IMR-90 (cell line): ENCODE measurements around the gene UNC5B. TPM values are rescaled to one million over a fixed set of nuclear protein-coding genes. Genes with fewer than 3 reads are reported as not detected.

Experiments used
- ATAC-seq: fragments of 200-7000 bp; cut with Tn5 transposase; 2 replicates; pipeline ENCODE4 v1.9.1; 2020; ENCODE audit warnings: low read depth, mild to moderate bottlenecking, moderate library complexity
- BruUV-seq: library from RNA; stranded (reverse); fragments of 400-500 nt; replicated peaks from 2 replicates; lab custom pipeline; 2021; lab: Mats Ljungman, UMichigan
- CTCF ChIA-PET: fragments of 300-600 bp; formaldehyde crosslinking; extraction: SDS; loops from one replicate; lab custom pipeline; 2021; ENCODE audit warnings: antibody characterized with exemption; lab: Yijun Ruan, JAX
- POLR2A ChIA-PET: fragments of 300-600 bp; sonication (Branson Sonifier 250); formaldehyde crosslinking; loops from one replicate; lab custom pipeline; 2022; ENCODE audit warnings: antibody characterized with exemption; ENCODE audit not compliant: unreplicated experiment; lab: Charles Lee
- DNase-seq: peaks from one replicate; pipeline ENCODE4 v3.0.0; 2013
- H2AFZ ChIP-seq: replicated peaks from 2 replicates; pipeline ENCODE3; 2013; ENCODE audit warnings: low read length, mild to moderate bottlenecking; ENCODE audit not compliant: poor library complexity
- H2AK5ac ChIP-seq: 2 replicates; pipeline ENCODE4 v1.6.1; 2013; ENCODE audit warnings: low read depth, low read length, inconsistent platforms
- H2AK9ac ChIP-seq: replicated peaks from 2 replicates; pipeline ENCODE3; 2013; ENCODE audit warnings: mild to moderate bottlenecking, low read depth, low read length, moderate library complexity; ENCODE audit not compliant: poor library complexity
- H2BK120ac ChIP-seq: 2 replicates; pipeline ENCODE4 v1.6.1; 2013; ENCODE audit warnings: low read depth, low read length, inconsistent platforms
- H2BK15ac ChIP-seq: 3 replicates; pipeline ENCODE4 v1.6.1; 2013; ENCODE audit warnings: low read depth, low read length, inconsistent platforms
- H2BK20ac ChIP-seq: 2 replicates; pipeline ENCODE4 v1.6.1; 2013; ENCODE audit warnings: low read depth, mild to moderate bottlenecking, inconsistent platforms, low read length, moderate library complexity
- H2BK5ac ChIP-seq: 2 replicates; pipeline ENCODE4 v1.6.1; 2013; ENCODE audit warnings: mild to moderate bottlenecking, low read depth, low read length, inconsistent platforms; ENCODE audit not compliant: poor library complexity, severe bottlenecking
- H3K14ac ChIP-seq: replicated peaks from 2 replicates; pipeline ENCODE4 v1.6.1; 2013; ENCODE audit warnings: low read depth, low read length, inconsistent platforms
- H3K18ac ChIP-seq: 2 replicates; pipeline ENCODE4 v1.6.1; 2013; ENCODE audit warnings: low read depth, low read length, control low read depth
- H3K23ac ChIP-seq: 2 replicates; pipeline ENCODE4 v1.6.1; 2013; ENCODE audit warnings: low read depth, low read length, inconsistent platforms
- H3K27ac ChIP-seq: 2 replicates; pipeline ENCODE4 v1.5.1; 2013; ENCODE audit warnings: mild to moderate bottlenecking, control low read depth, low read length; ENCODE audit not compliant: insufficient read depth
- H3K27me3 ChIP-seq: 2 replicates; pipeline ENCODE4 v1.6.1; 2013; ENCODE audit warnings: low read length; ENCODE audit not compliant: control insufficient read depth, insufficient read depth
- H3K36me3 ChIP-seq: 2 replicates; pipeline ENCODE4 v1.6.1; 2013; ENCODE audit warnings: low read length, mixed read lengths; ENCODE audit not compliant: control insufficient read depth, insufficient read depth
- H3K4ac ChIP-seq: 2 replicates; pipeline ENCODE4 v1.6.1; 2013; ENCODE audit warnings: low read depth, low read length, inconsistent platforms
- H3K4me1 ChIP-seq: 2 replicates; pipeline ENCODE4 v1.6.1; 2013; ENCODE audit warnings: low read length, mixed read lengths; ENCODE audit not compliant: control insufficient read depth, insufficient read depth
- H3K4me2 ChIP-seq: 2 replicates; pipeline ENCODE4 v1.6.1; 2013; ENCODE audit warnings: low read depth, mild to moderate bottlenecking, control low read depth, low read length, moderate library complexity
- H3K4me3 ChIP-seq: 2 replicates; pipeline ENCODE4 v1.5.1; 2013; ENCODE audit warnings: low read depth, mild to moderate bottlenecking, control low read depth, low read length, moderate library complexity; ENCODE audit not compliant: insufficient read depth
- H3K56ac ChIP-seq: 2 replicates; pipeline ENCODE4 v1.6.1; 2013; ENCODE audit warnings: low read length, inconsistent platforms; ENCODE audit not compliant: insufficient read depth; ENCODE audit errors: extremely low read depth
- H3K79me1 ChIP-seq, 2 experiments: 2 replicates each; pipeline ENCODE4 v1.6.1; 2013; ENCODE audit warnings: low read length in 2 of 2, inconsistent platforms in 1 of 2, low read depth in 1 of 2
- H3K9ac ChIP-seq: 2 replicates; pipeline ENCODE4 v1.6.1; 2013; ENCODE audit warnings: low read depth, low read length, control low read depth
- H3K9me1 ChIP-seq: 2 replicates; pipeline ENCODE4 v1.6.1; 2013; ENCODE audit warnings: low read length, inconsistent platforms; ENCODE audit not compliant: insufficient read depth
- H3K9me3 ChIP-seq: 2 replicates; pipeline ENCODE4 v1.6.1; 2013; ENCODE audit warnings: low read length; ENCODE audit not compliant: control insufficient read depth, insufficient read depth
- H4K20me1 ChIP-seq: 2 replicates; pipeline ENCODE4 v1.6.1; 2013; ENCODE audit warnings: low read length, inconsistent platforms; ENCODE audit not compliant: insufficient read depth
- H4K5ac ChIP-seq: 2 replicates; pipeline ENCODE4 v1.6.1; 2013; ENCODE audit warnings: mild to moderate bottlenecking, low read depth, low read length, control low read depth
- H4K8ac ChIP-seq, 2 experiments: 2 replicates each; pipeline ENCODE4 v1.6.1; 2013; ENCODE audit warnings: low read depth in 2 of 2, low read length in 2 of 2, control low read depth in 1 of 2, inconsistent platforms in 1 of 2
- H4K91ac ChIP-seq: 2 replicates; pipeline ENCODE4 v1.6.1; 2013; ENCODE audit warnings: low read depth, low read length, inconsistent platforms; ENCODE audit not compliant: insufficient read depth
- BHLHE40 ChIP-seq: fragments of 150-350 bp; IDR thresholded peaks from 2 replicates; pipeline ENCODE4 v1.6.1; 2016; ENCODE audit warnings: mild to moderate bottlenecking, low read depth, low read length
- CEBPB ChIP-seq: IDR thresholded peaks from 2 replicates; pipeline ENCODE4 v1.6.1; 2012; ENCODE audit warnings: low read depth, low read length, improper control_type of control experiment
- FOS ChIP-seq: fragments of 150-350 bp; IDR thresholded peaks from 2 replicates; pipeline ENCODE4 v1.6.1; 2016; ENCODE audit warnings: low read depth, low read length
- MAFK ChIP-seq: IDR thresholded peaks from 2 replicates; pipeline ENCODE4 v1.6.1; 2012; ENCODE audit warnings: low read depth, low read length, improper control_type of control experiment
- MAZ ChIP-seq: IDR thresholded peaks from 2 replicates; pipeline ENCODE4 v1.6.1; 2012; ENCODE audit warnings: low read depth, mild to moderate bottlenecking, low read length, improper control_type of control experiment, moderate library complexity, borderline replicate concordance
- MXI1 ChIP-seq: IDR thresholded peaks from 2 replicates; pipeline ENCODE4 v1.6.1; 2012; ENCODE audit warnings: low read depth, mild to moderate bottlenecking, low read length, moderate library complexity, borderline replicate concordance
- NFE2L2 ChIP-seq: fragments of 150-350 bp; IDR thresholded peaks from 2 replicates; pipeline ENCODE4 v1.6.1; 2016; ENCODE audit warnings: low read depth, mild to moderate bottlenecking, low read length
- POLR2A ChIP-seq: IDR thresholded peaks from 2 replicates; pipeline ENCODE4 v1.6.1; 2012; ENCODE audit warnings: mild to moderate bottlenecking, low read depth, low read length
- RAD21 ChIP-seq: IDR thresholded peaks from 2 replicates; pipeline ENCODE4 v1.6.1; 2012; ENCODE audit warnings: low read length, improper control_type of control experiment
- RCOR1 ChIP-seq: IDR thresholded peaks from 2 replicates; pipeline ENCODE4 v1.6.1; 2012; ENCODE audit warnings: mild to moderate bottlenecking, low read length, improper control_type of control experiment; ENCODE audit not compliant: insufficient replicate concordance
- RFX5 ChIP-seq: IDR thresholded peaks from 2 replicates; pipeline ENCODE4 v1.8.0; 2012; ENCODE audit warnings: low read depth, mild to moderate bottlenecking, low read length, moderate library complexity
- SMC3 ChIP-seq: fragments of 150-350 bp; IDR thresholded peaks from 2 replicates; pipeline ENCODE4 v1.6.1; 2016; ENCODE audit warnings: low read depth, mild to moderate bottlenecking, antibody characterized with exemption, low read length, moderate library complexity
- WGBS, 2 experiments: methylation state at CpG; one replicate each; pipeline versions ENCODE4 v1.1.5 to v1.1.7; 2013; ENCODE audit warnings: missing lambda C conversion rate in 2 of 2; ENCODE audit not compliant: insufficient read length in 1 of 2; ENCODE audit errors: extremely low coverage in 2 of 2; 5-methylcytosine and 5-hydroxymethylcytosine counted together
- dilution Hi-C: fragments of 300-500 bp; cut with HindIII; formaldehyde crosslinking; loops from one replicate; pipeline ENCODE4 v1.14.3; 2018; ENCODE audit warnings: low sequenced_read_pairs; ENCODE audit not compliant: unreplicated experiment
- in situ Hi-C: fragments of 300-500 bp; cut with MboI; formaldehyde crosslinking; loops from 3 replicates; pipeline ENCODE4 v1.14.3; 2019; ENCODE audit warnings: low sequenced_read_pairs, inconsistent platforms, mixed read lengths
- intact Hi-C: fragments of 100-400 bp; cut with micrococcal nuclease; formaldehyde crosslinking; loops from 2 replicates; pipeline ENCODE4 v1.10.0; 2022
- polyA plus RNA-seq, 3 experiments: library from polyadenylated mRNA; depleted of rRNA; stranded (reverse); fragments of >200 nt; gene quantifications; 2 replicates each; pipeline ENCODE4 v1.2.3, GENCODE V29; 2012; ENCODE audit warnings: low replicate concordance in 1 of 3
- total RNA-seq: library from RNA; depleted of rRNA; stranded (reverse); fragments of >200 nt; gene quantifications from 2 replicates; pipeline ENCODE4 v1.2.3, GENCODE V29; 2012
- TF ChIP-seq, protein P1 (sequence below): fragments of 150-350 bp; IDR thresholded peaks from 2 replicates; pipeline ENCODE4 v1.6.1; 2016; ENCODE audit warnings: low read depth, mild to moderate bottlenecking, low read length, moderate library complexity, borderline replicate concordance
- TF ChIP-seq, protein P2 (sequence below): fragments of 150-350 bp; IDR thresholded peaks from 2 replicates; pipeline ENCODE4 v1.6.1; 2017; ENCODE audit warnings: mild to moderate bottlenecking, antibody characterized with exemption, low read length, low read depth
- TF ChIP-seq, protein P3 (sequence below): conservative IDR thresholded peaks from 2 replicates; pipeline ENCODE4 v1.5.1; 2012; ENCODE audit warnings: mild to moderate bottlenecking, low read depth, low read length, improper control_type of control experiment

Gene UNC5B
- total and polyA plus RNA-seq, 2 of the 4 experiments (the other 2 are of a cell fraction): 1.6 to 4.2 TPM

DNA sequence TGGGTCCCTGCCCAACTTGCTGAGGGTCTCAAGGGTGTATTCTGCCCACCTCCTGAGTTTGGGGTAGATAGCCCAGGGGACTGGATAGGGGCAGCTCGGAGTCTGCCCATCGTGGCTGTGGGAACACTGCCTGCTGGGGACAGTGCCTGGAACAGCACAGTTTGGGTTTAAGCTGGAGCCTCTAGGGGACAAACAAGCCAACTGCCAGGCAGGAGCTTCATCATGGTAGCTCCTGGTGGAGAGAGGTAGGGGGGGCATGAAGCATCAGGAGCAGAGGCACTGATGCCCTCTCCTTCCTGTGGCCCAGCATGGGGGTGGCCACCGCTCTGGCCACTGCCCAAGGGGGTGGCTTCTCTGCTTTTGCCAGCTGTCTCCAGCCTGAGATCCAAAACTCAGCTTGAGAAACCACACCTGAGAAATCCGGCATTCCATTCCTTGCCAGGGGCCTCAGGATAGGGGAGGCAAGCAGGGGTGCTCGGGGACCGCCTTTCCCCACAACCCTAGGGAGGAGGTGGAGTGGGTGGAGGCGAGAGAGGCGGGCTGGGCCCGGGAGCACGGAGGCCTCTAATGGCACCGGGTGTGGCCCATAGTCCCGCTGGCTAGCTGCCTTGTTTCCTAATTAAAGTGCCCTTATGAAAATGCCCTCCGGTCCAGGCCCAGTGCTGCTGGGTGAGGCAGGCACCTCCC lies 47.6 kb downstream of the UNC5B start:
- H3K56ac ChIP-seq: peak overlapping the region; percentile 25; the same call in 1 of the 2 replicates
- H3K79me1 ChIP-seq: no peaks in the 10 kb centered on the region; a peak in 1 of 4 replicates
- dilution Hi-C loops (no loop called here), intact Hi-C loops (loop anchor here (2.0 kb wide), 1 partner anchor 47 kb away; the partner anchor contains the start of gene UNC5B), in situ Hi-C loops (no loop called here)
- H4K8ac ChIP-seq: peak overlapping the region; percentile 88 to 89
- peak overlapping the region; percentile 63; the same call in 1 of the 2 replicates for H2BK20ac ChIP-seq
- H3K23ac ChIP-seq: no peak overlapping the region
- H3K27ac ChIP-seq: peak overlapping the region; percentile 77
- H3K27me3 ChIP-seq: no peaks in the 10 kb centered on the region
- H4K20me1 ChIP-seq: no peaks in the 10 kb centered on the region
- H3K9me1 ChIP-seq: no peaks in the 10 kb centered on the region
- no peak overlapping the region for H3K4me3 ChIP-seq
- H2BK5ac ChIP-seq: peak overlapping the region; percentile 71
- POLR2A ChIA-PET: no interaction called here
- peak; percentile 6 for ATAC-seq
- H2AK9ac ChIP-seq: peak overlapping the region; percentile 90
- H2BK15ac ChIP-seq: peak overlapping the region; percentile 71; the same call in 1 of the 3 replicates
- BruUV-seq: no TSS peak
- H2AFZ ChIP-seq: peak overlapping the region; percentile 87
- H3K4ac ChIP-seq: peak overlapping the region; percentile 76
- peak overlapping the region; percentile 78 for H2BK120ac ChIP-seq
- peak overlapping the region; percentile 82 for H4K5ac ChIP-seq
- WGBS, 2 experiments: 44% methylated on average over 4 of the region's 13 CpGs; no CpG with 5 or more reads in 1 of the 2 experiments
- peak overlapping the region; percentile 53 for H3K9ac ChIP-seq
- H3K36me3 ChIP-seq: no peaks in the 10 kb centered on the region
- CTCF ChIA-PET: interaction anchor here (1.6 to 2.1 kb wide), 2 partner anchors 10 to 15 kb away, joined by 4 to 9 read pairs; no protein-coding TSS in a partner anchor
- H4K91ac ChIP-seq: peak overlapping the region; percentile 87
- H3K18ac ChIP-seq: peak overlapping the region; percentile 74
- H3K4me2 ChIP-seq: peak overlapping the region; percentile 64
- H2AK5ac ChIP-seq: peak overlapping the region; percentile 76
- no peak for DNase-seq
- no peaks in the 10 kb centered on the region for H3K9me3 ChIP-seq
- peaks cover 25% of the 10 kb centered on the region for H3K4me1 ChIP-seq
- peak overlapping the region; percentile 59 for H3K14ac ChIP-seq
- TF ChIP-seq SMC3: no peak
- TF ChIP-seq RAD21: no peak
- no peak for TF ChIP-seq CEBPB
- TF ChIP-seq, protein P1, sequence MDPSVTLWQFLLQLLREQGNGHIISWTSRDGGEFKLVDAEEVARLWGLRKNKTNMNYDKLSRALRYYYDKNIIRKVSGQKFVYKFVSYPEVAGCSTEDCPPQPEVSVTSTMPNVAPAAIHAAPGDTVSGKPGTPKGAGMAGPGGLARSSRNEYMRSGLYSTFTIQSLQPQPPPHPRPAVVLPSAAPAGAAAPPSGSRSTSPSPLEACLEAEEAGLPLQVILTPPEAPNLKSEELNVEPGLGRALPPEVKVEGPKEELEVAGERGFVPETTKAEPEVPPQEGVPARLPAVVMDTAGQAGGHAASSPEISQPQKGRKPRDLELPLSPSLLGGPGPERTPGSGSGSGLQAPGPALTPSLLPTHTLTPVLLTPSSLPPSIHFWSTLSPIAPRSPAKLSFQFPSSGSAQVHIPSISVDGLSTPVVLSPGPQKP: no peak
- no peak for TF ChIP-seq NFE2L2
- TF ChIP-seq FOS: no peak
- TF ChIP-seq MAZ: no peak
- TF ChIP-seq MAFK: no peak
- no peak for TF ChIP-seq POLR2A
- no peak for TF ChIP-seq RCOR1
- no peak for TF ChIP-seq MXI1
- TF ChIP-seq, protein P2, sequence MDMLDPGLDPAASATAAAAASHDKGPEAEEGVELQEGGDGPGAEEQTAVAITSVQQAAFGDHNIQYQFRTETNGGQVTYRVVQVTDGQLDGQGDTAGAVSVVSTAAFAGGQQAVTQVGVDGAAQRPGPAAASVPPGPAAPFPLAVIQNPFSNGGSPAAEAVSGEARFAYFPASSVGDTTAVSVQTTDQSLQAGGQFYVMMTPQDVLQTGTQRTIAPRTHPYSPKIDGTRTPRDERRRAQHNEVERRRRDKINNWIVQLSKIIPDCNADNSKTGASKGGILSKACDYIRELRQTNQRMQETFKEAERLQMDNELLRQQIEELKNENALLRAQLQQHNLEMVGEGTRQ: no peak
- no peak for TF ChIP-seq RFX5
- TF ChIP-seq BHLHE40: no peak
- TF ChIP-seq, protein P3, sequence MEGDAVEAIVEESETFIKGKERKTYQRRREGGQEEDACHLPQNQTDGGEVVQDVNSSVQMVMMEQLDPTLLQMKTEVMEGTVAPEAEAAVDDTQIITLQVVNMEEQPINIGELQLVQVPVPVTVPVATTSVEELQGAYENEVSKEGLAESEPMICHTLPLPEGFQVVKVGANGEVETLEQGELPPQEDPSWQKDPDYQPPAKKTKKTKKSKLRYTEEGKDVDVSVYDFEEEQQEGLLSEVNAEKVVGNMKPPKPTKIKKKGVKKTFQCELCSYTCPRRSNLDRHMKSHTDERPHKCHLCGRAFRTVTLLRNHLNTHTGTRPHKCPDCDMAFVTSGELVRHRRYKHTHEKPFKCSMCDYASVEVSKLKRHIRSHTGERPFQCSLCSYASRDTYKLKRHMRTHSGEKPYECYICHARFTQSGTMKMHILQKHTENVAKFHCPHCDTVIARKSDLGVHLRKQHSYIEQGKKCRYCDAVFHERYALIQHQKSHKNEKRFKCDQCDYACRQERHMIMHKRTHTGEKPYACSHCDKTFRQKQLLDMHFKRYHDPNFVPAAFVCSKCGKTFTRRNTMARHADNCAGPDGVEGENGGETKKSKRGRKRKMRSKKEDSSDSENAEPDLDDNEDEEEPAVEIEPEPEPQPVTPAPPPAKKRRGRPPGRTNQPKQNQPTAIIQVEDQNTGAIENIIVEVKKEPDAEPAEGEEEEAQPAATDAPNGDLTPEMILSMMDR: no peak
